Caco-2 (cell line): ENCODE measurements around the gene MORN5. TPM values are rescaled to one million over a fixed set of nuclear protein-coding genes. Genes with fewer than 3 reads are reported as not detected.

ENCODE experiments used
- BruUV-seq: library from RNA; stranded (reverse); fragments of 400-500 nt; replicated peaks from 2 replicates; lab custom pipeline; 2021; lab: Mats Ljungman, UMichigan
- CTCF ChIA-PET: fragments of 300-600 bp; sonication (Branson Sonifier 250); formaldehyde crosslinking; loops from one replicate; lab custom pipeline; 2022; ENCODE audit warnings: antibody characterized with exemption; lab: Charles Lee
- POLR2A ChIA-PET: fragments of 300-600 bp; sonication (Branson Sonifier 250); formaldehyde crosslinking; loops from one replicate; lab custom pipeline; 2022; ENCODE audit warnings: antibody characterized with exemption; lab: Charles Lee
- DNase-seq, 2 experiments: peaks; one replicate each; pipeline versions ENCODE4 v3.0.0 to v3.0.0-alpha.2; 2020 to 2022
- H3K27me3 ChIP-seq: replicated peaks from 2 replicates; pipeline ENCODE4 v1.6.0; 2011; ENCODE audit warnings: low read length; ENCODE audit not compliant: control insufficient read depth, insufficient read depth
- H3K36me3 ChIP-seq: 2 replicates; pipeline ENCODE4 v1.5.1; 2011; ENCODE audit warnings: low read length; ENCODE audit not compliant: control insufficient read depth, insufficient read depth
- H3K4me1 ChIP-seq: fragments of 250-450 bp; sonication (Bioruptor Pico); 2 replicates; pipeline ENCODE4 v1.5.1; 2020; ENCODE audit warnings: mild to moderate bottlenecking
- H3K4me3 ChIP-seq: 2 replicates; pipeline ENCODE4 v1.5.1; 2011; ENCODE audit warnings: low read depth, mild to moderate bottlenecking, control low read depth, low read length
- H3K9me3 ChIP-seq: fragments of 250-450 bp; sonication (Bioruptor Pico); 2 replicates; pipeline ENCODE4 v1.5.1; 2020; ENCODE audit warnings: mild to moderate bottlenecking, moderate library complexity
- H3K27ac Mint-ChIP-seq: one replicate; pipeline ENCODE4 v1.8.0; 2022; ENCODE audit warnings: mixed read lengths; ENCODE audit not compliant: unreplicated experiment
- H3K27me3 Mint-ChIP-seq: one replicate; pipeline ENCODE4 v1.8.0; 2022; ENCODE audit warnings: mixed read lengths; ENCODE audit not compliant: insufficient read depth, unreplicated experiment
- H3K36me3 Mint-ChIP-seq: one replicate; pipeline ENCODE4 v1.8.0; 2022; ENCODE audit warnings: mild to moderate bottlenecking, mixed read lengths; ENCODE audit not compliant: insufficient read depth, unreplicated experiment
- H3K4me1 Mint-ChIP-seq: one replicate; pipeline ENCODE4 v1.8.0; 2022; ENCODE audit warnings: low read depth, mixed read lengths; ENCODE audit not compliant: unreplicated experiment
- H3K4me3 Mint-ChIP-seq: one replicate; pipeline ENCODE4 v1.8.0; 2022; ENCODE audit warnings: mild to moderate bottlenecking, moderate library complexity, mixed read lengths; ENCODE audit not compliant: unreplicated experiment
- H3K9me3 Mint-ChIP-seq: one replicate; pipeline ENCODE4 v1.8.0; 2022; ENCODE audit warnings: mixed read lengths; ENCODE audit not compliant: unreplicated experiment
- intact Hi-C: fragments of 100-400 bp; cut with micrococcal nuclease; formaldehyde crosslinking; loops from one replicate; pipeline ENCODE4 v1.10.0; 2022; ENCODE audit not compliant: unreplicated experiment
- total RNA-seq: library from RNA; stranded (reverse); gene quantifications from 2 replicates; pipeline ENCODE4 v1.2.3, GENCODE V29; 2022
- TF ChIP-seq, protein P1 (sequence below), 2 experiments: fragments of 200-600 bp in 1 of 2; IDR thresholded peaks; 1 replicate in 1 of 2; 2 replicates in 1 of 2; pipeline versions ENCODE4 v1.5.1 to v1.8.0; 2011 to 2022; ENCODE audit warnings: antibody characterized with exemption in 1 of 2, control low read depth in 1 of 2, inconsistent platforms in 1 of 2, low read depth in 1 of 2, low read length in 1 of 2, mild to moderate bottlenecking in 1 of 2, moderate library complexity in 1 of 2; ENCODE audit not compliant: insufficient read depth in 1 of 2, severe bottlenecking in 1 of 2, unreplicated experiment in 1 of 2

The MORN5 gene
- total RNA-seq, 1 experiment from 2014 or later, result not detected

DNA sequence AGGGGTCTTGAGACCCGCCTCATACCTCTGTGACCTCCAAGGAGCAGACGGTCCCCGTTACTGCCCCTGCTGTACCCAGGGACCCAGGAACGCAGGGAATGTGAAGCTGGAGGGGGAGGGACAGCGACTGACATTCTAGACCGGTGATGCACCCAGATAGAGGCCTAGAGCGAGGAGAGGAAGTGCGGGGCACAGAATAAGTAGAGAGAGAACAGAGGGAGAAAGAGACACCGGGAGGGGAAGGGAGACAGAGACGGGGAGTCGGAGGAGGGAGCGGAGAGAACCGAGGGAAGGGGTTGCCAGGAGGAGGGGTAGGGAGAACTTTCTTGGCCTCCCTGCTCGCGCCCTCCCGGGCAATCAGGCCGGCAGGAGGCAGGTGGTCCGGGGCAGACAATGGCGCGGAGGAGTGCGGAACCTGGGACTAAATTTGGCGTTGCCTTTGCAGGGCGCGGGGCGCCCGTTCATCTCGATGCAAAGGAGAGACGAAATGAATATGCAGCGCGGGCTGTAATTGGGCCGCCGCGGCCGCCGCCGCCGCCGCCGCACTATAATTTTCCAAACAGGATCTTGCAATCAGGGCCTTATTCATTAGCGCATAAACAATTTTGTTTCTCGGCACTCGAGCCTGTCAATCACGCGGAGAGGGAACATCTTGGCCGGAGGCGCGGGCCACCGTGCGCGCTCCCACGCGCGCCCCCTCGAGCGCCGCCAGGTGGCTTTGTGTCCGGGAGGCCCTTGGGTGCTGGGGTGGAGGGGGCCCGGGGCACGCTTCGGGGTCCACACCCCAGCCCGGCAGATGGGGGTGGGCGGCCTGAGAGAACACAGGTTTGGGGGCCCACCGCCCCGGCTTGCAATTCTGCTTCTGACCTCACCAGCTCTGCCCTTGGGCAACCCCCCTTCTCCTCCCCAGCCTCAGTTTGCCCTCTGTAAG lies 33.1 kb upstream of the MORN5 start:
- peaks cover 9% of the 10 kb centered on the region; the same call in 1 of the 2 replicates for H3K4me1 ChIP-seq
- no peaks in the 10 kb centered on the region for H3K9me3 Mint-ChIP-seq
- peak overlapping the region; percentile 14 for H3K27ac Mint-ChIP-seq
- POLR2A ChIA-PET, result no interaction called here
- no peaks in the 10 kb centered on the region for H3K36me3 Mint-ChIP-seq
- CTCF ChIA-PET, result interaction anchor here (0.6 to 8.4 kb wide), 7 partner anchors 13 to 223 kb away, joined by 3 to 175 read pairs (median 3); no protein-coding TSS in a partner anchor
- peak in 1 of 2 experiments; percentile 9 for DNase-seq
- peaks cover 3% of the 10 kb centered on the region for H3K27me3 Mint-ChIP-seq
- H3K27me3 ChIP-seq, result no peaks in the 10 kb centered on the region
- H3K36me3 ChIP-seq, result no peaks in the 10 kb centered on the region
- intact Hi-C loops, result loop anchor here (5.0 kb wide), 1 partner anchor 106 kb away; no protein-coding TSS in a partner anchor
- peak overlapping the region; percentile 34 for H3K4me3 ChIP-seq
- H3K4me1 Mint-ChIP-seq, result no peaks in the 10 kb centered on the region
- TF ChIP-seq, protein P1, sequence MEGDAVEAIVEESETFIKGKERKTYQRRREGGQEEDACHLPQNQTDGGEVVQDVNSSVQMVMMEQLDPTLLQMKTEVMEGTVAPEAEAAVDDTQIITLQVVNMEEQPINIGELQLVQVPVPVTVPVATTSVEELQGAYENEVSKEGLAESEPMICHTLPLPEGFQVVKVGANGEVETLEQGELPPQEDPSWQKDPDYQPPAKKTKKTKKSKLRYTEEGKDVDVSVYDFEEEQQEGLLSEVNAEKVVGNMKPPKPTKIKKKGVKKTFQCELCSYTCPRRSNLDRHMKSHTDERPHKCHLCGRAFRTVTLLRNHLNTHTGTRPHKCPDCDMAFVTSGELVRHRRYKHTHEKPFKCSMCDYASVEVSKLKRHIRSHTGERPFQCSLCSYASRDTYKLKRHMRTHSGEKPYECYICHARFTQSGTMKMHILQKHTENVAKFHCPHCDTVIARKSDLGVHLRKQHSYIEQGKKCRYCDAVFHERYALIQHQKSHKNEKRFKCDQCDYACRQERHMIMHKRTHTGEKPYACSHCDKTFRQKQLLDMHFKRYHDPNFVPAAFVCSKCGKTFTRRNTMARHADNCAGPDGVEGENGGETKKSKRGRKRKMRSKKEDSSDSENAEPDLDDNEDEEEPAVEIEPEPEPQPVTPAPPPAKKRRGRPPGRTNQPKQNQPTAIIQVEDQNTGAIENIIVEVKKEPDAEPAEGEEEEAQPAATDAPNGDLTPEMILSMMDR (IDR thresholded peaks at IDR 0.05; ENCODE audit: insufficient read depth in 1 of 2, low read depth in 1 of 2, low read length in 1 of 2, severe bottlenecking in 1 of 2, unreplicated experiment in 1 of 2), result no peak
- peak overlapping the region; percentile 73 for H3K4me3 Mint-ChIP-seq
- H3K9me3 ChIP-seq, result no peaks in the 10 kb centered on the region
- BruUV-seq, result no TSS peak

DNA sequence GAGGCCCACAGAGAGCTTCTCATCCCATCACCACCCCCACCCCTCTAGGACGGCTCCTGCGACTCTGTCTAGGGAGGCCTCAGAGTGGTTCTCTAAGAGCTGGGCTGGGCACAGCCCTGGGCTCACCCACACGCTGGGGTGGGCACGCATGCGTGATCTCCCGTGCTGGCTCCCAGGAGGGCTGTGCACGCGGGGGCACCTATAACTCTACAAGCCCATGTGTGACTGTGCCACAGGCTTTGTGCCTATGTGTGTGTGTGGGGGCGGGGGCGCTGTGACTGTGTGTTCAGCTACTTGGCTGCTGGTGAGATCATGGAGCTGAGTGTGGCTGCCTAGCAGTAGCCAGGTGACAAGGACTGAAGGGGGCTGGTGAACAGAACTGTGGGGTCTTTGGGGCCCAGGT lies 32.3 kb upstream of the MORN5 start:
- no peak overlapping the region for H3K4me3 Mint-ChIP-seq
- Histone ChIP-seq H3K27me3 (no peaks in the 10 kb centered on the region), H3K9me3 (no peaks in the 10 kb centered on the region), H3K4me3 (no peak overlapping the region), H3K36me3 (no peaks in the 10 kb centered on the region), H3K4me1 (peaks cover 9% of the 10 kb centered on the region; the same call in 1 of the 2 replicates)
- no peak for DNase-seq
- no peaks in the 10 kb centered on the region for H3K4me1 Mint-ChIP-seq
- ChIA-PET POLR2A (no interaction called here), CTCF (interaction anchor here (0.8 to 5.2 kb wide), 3 partner anchors 28 to 223 kb away, joined by 3 to 104 read pairs (median 8); no protein-coding TSS in a partner anchor)
- intact Hi-C loops, result loop anchor here (5.0 kb wide), 1 partner anchor 105 kb away; no protein-coding TSS in a partner anchor
- no TSS peak for BruUV-seq
- H3K36me3 Mint-ChIP-seq, result no peaks in the 10 kb centered on the region
- TF ChIP-seq, protein P1 (IDR thresholded peaks at IDR 0.05; ENCODE audit: insufficient read depth in 1 of 2, low read depth in 1 of 2, low read length in 1 of 2, severe bottlenecking in 1 of 2, unreplicated experiment in 1 of 2), result no peak
- no peak overlapping the region for H3K27ac Mint-ChIP-seq
- H3K9me3 Mint-ChIP-seq, result no peaks in the 10 kb centered on the region
- H3K27me3 Mint-ChIP-seq, result peaks cover 3% of the 10 kb centered on the region
